HFFc6 (cell line): Measurements from ENCODE around the gene CAMK4. TPM values are rescaled to one million over a fixed set of nuclear protein-coding genes. Genes with fewer than 3 reads are reported as not detected.

ENCODE experiments used
- DNase-seq: peaks from one replicate; pipeline ENCODE4 v3.0.0-alpha.2; 2018
- H3K27ac Mint-ChIP-seq: 2 replicates; pipeline ENCODE4 v1.8.0; 2020; ENCODE audit warnings: mild to moderate bottlenecking, mixed read lengths
- H3K27me3 Mint-ChIP-seq: 2 replicates; pipeline ENCODE4 v1.8.0; 2021; ENCODE audit warnings: mild to moderate bottlenecking, moderate library complexity, mixed read lengths; ENCODE audit not compliant: insufficient read depth
- H3K36me3 Mint-ChIP-seq: 2 replicates; pipeline ENCODE4 v1.8.0; 2021; ENCODE audit warnings: low read depth, mixed read lengths
- H3K4me1 Mint-ChIP-seq: 2 replicates; pipeline ENCODE4 v1.8.0; 2020; ENCODE audit warnings: low read depth, mixed read lengths
- H3K4me3 Mint-ChIP-seq: 2 replicates; pipeline ENCODE4 v1.8.0; 2020; ENCODE audit warnings: mild to moderate bottlenecking, moderate library complexity, mixed read lengths
- H3K9me3 Mint-ChIP-seq: 2 replicates; pipeline ENCODE4 v1.8.0; 2020; ENCODE audit warnings: mild to moderate bottlenecking, mixed read lengths
- long read RNA-seq: library from polyadenylated mRNA; unstranded; transcript quantifications from one replicate; pipeline ENCODE4 v2.0.0, GENCODE V29; 2019
- total RNA-seq, 6 experiments: library from RNA; stranded (reverse); fragmentation: NEBNext Ultra II Directional; extraction: Animal tissue kit (Norgen Biotek cat#: 25700); gene quantifications; 2 replicates in 1 of 6; 3 replicates in 5 of 6; pipeline ENCODE4 v1.2.3, GENCODE V29; 2021
- TF ChIP-seq, protein P1 (sequence below): fragments of 200-600 bp; sonication (generic); IDR thresholded peaks from 2 replicates; pipeline ENCODE4 v1.5.0; 2021; ENCODE audit warnings: antibody characterized with exemption, mild to moderate bottlenecking

Gene CAMK4
- 1 to 10 TPM; 3.8 to 5.7 (median 4.4) TPM for total RNA-seq
- long read RNA-seq, full-length matches to known transcripts = 3 of 7 reads
- long read RNA-seq, partial matches to known transcripts = 1 of 7 reads
- long read RNA-seq, other reads (novel, unspliced or antisense) = 3 of 7 reads

- Mint-ChIP-seq H3K27me3 (no peaks in the 10 kb centered on the region), H3K27ac (peak within 1 kb of the TSS; percentile 44; the same call in 1 of the 2 replicates), H3K9me3 (no peaks in the 10 kb centered on the region), H3K36me3 (no peaks in the 10 kb centered on the region), H3K4me3 (peak within 1 kb of the TSS; percentile 87), H3K4me1 (peaks cover 22% of the 10 kb centered on the region)
- TF ChIP-seq, protein P1, sequence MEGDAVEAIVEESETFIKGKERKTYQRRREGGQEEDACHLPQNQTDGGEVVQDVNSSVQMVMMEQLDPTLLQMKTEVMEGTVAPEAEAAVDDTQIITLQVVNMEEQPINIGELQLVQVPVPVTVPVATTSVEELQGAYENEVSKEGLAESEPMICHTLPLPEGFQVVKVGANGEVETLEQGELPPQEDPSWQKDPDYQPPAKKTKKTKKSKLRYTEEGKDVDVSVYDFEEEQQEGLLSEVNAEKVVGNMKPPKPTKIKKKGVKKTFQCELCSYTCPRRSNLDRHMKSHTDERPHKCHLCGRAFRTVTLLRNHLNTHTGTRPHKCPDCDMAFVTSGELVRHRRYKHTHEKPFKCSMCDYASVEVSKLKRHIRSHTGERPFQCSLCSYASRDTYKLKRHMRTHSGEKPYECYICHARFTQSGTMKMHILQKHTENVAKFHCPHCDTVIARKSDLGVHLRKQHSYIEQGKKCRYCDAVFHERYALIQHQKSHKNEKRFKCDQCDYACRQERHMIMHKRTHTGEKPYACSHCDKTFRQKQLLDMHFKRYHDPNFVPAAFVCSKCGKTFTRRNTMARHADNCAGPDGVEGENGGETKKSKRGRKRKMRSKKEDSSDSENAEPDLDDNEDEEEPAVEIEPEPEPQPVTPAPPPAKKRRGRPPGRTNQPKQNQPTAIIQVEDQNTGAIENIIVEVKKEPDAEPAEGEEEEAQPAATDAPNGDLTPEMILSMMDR = peak; percentile 33; the same call in 1 of the 2 replicates
- DNase-seq = peak; percentile 57
Observed at GRCh38 chr5:111223787-111224560, at the start of gene CAMK4. Gene CAMK4 (plus strand): TSS chr5:111224384. CDS start chr5:111224484, 100 bp downstream.

- Mint-ChIP-seq H3K27me3 (peaks cover 2% of the 10 kb centered on the region; the same call in 1 of the 2 replicates), H3K36me3 (no peaks in the 10 kb centered on the region), H3K4me1 (no peaks in the 10 kb centered on the region), H3K9me3 (no peaks in the 10 kb centered on the region), H3K4me3 (no peak overlapping the region), H3K27ac (no peak overlapping the region)
- no peak for DNase-seq
- TF ChIP-seq, protein P1 = no peak
Observed at GRCh38 chr5:111183064-111183463, 41.1 kb upstream of the CAMK4 start.

DNA sequence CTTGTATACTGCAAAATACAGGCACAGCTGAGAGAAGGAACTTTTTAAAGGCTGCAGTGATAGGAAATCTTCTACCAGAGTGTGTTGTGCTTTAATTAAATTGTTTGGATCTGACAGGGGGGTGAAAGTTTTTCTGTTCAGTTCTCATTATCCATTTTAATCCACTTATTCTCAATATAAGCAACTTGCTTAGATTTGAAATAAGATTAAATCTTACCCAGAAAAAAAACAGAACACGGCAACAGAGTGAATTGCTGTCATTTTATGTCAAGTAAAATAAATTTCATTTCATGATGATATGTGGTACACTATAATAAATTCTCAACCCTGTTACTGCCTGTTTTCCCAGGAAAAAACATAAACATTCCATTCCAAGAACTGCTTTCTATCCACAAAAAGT, 37.1 kb upstream of the CAMK4 start:
- H3K27me3 Mint-ChIP-seq = no peaks in the 10 kb centered on the region; the same call in 1 of the 2 replicates
- no peaks in the 10 kb centered on the region for H3K4me1 Mint-ChIP-seq

DNA sequence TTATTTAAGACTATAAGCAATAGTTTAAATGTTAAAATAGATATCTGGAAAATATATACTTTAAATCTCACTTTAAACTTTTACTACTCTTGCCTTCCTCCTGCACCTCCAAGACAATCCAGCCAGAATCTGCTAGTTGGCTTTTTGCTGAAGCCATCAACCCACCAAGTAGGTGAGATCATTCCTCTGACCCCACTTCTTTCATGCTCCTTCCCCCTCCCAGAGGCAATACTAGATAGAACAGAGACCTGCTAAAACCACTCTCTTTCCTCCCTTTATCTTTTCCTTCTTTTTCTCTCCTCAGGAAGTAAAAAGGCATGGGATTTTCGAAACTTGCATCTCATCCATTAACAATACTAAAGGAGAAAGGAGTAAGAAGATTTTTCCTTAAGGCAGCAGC, 30.1 kb upstream of the CAMK4 start:
- no peak overlapping the region for H3K27ac Mint-ChIP-seq
- no peak overlapping the region for H3K4me3 Mint-ChIP-seq
- TF ChIP-seq, protein P1 = no peak
- peaks cover 7% of the 10 kb centered on the region; the same call in 1 of the 2 replicates for H3K4me1 Mint-ChIP-seq
- no peaks in the 10 kb centered on the region for H3K36me3 Mint-ChIP-seq
- no peak for DNase-seq
- H3K27me3 Mint-ChIP-seq = peaks cover 1% of the 10 kb centered on the region; the same call in 1 of the 2 replicates
- H3K9me3 Mint-ChIP-seq = no peaks in the 10 kb centered on the region

More for the DNA sequence above, 37.1 kb upstream of the CAMK4 start:
- TF ChIP-seq, protein P1 = no peak
- DNase-seq = no peak
- Mint-ChIP-seq H3K4me3 (no peak overlapping the region), H3K9me3 (no peaks in the 10 kb centered on the region), H3K27ac (no peak overlapping the region), H3K36me3 (no peaks in the 10 kb centered on the region)

DNA sequence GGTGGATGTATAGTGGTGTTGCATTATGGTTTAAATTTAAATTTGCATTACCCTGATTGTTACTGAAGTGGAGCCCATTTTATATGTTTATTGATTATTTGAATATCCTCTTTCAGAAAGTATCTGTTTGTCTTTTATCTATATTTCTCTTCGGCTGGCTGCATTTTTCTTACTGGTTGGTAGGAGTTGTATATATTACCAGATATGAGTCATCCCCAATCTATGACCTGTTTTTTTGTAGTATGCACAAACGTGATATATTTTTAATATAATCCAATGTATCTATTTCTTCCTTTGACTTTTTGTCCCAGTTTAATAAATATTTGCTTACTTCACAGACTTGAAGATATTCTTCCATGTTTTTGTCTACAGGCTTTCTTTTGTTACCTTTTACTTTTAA, 29.3 kb upstream of the CAMK4 start:
- Mint-ChIP-seq H3K27ac (no peak overlapping the region), H3K36me3 (no peaks in the 10 kb centered on the region), H3K4me1 (peaks cover 7% of the 10 kb centered on the region; the same call in 1 of the 2 replicates), H3K4me3 (no peak overlapping the region), H3K27me3 (peaks cover 1% of the 10 kb centered on the region; the same call in 1 of the 2 replicates), H3K9me3 (no peaks in the 10 kb centered on the region)
- TF ChIP-seq, protein P1 = no peak
- no peak for DNase-seq
